Measurements from ENCODE around the gene L3MBTL4. TPM values are rescaled to one million over a fixed set of nuclear protein-coding genes. Genes with fewer than 3 reads are reported as not detected.

L3MBTL4 gene
- total RNA-seq, 1 experiment from 2014 or later: 0.87 TPM

- no peak overlapping the region for H3K4me3 ChIP-seq (ENCODE audit: low read depth in 2 of 2, low read length in 2 of 2)
- in situ Hi-C loops (cut with HindIII; ENCODE audit: low pct_unique_long_range_greater_than_20kb, low sequenced_read_pairs): no loop called here
- no peak for ATAC-seq
- intact Hi-C loops (cut with micrococcal nuclease; ENCODE audit: unreplicated experiment): no loop called here
- H3K27me3 ChIP-seq (ENCODE audit: control insufficient read depth, insufficient read depth, low read length): no peaks in the 10 kb centered on the region
- no peak for DNase-seq (ENCODE audit: low read depth, low spot score)
- H3K27ac ChIP-seq (ENCODE audit: low read length): no peak overlapping the region
- H3K9me3 ChIP-seq (ENCODE audit: control insufficient read depth, insufficient read depth, low read depth, low read length): no peaks in the 10 kb centered on the region
- H3K4me1 ChIP-seq (ENCODE audit: control insufficient read depth, insufficient read depth, low read length): no peaks in the 10 kb centered on the region
- ChIA-PET CTCF (no interaction called here), POLR2A (no interaction called here)
- no peaks in the 10 kb centered on the region for H3K36me3 ChIP-seq (ENCODE audit: control insufficient read depth, insufficient read depth, low read length)
- TF ChIP-seq CTCF (IDR thresholded peaks at IDR 0.05) (no peak), POLR2AphosphoS5 (IDR thresholded peaks at IDR 0.05; ENCODE audit: low read depth, low read length) (no peak), SIN3A (IDR thresholded peaks at IDR 0.05; ENCODE audit: borderline replicate concordance, insufficient read depth, low read depth, low read length) (no peak), REST (IDR thresholded peaks at IDR 0.05; ENCODE audit: insufficient read depth in 1 of 2, low read depth in 2 of 2, low read length in 1 of 2) (no peak), TCF7L2 (IDR thresholded peaks at IDR 0.05; ENCODE audit: low read depth, low read length) (no peak)
- BruUV-seq (replicated peaks): no TSS peak
Observed at GRCh38 chr18:6396276-6396675, 18.4 kb downstream of the L3MBTL4 start.

GRCh38 chr18:6389005-6389404, 25.7 kb downstream of the L3MBTL4 start:
- ChIA-PET CTCF (no interaction called here), POLR2A (no interaction called here)
- H3K4me1 ChIP-seq (ENCODE audit: control insufficient read depth, insufficient read depth, low read length): no peaks in the 10 kb centered on the region
- in situ Hi-C loops (cut with HindIII; ENCODE audit: low pct_unique_long_range_greater_than_20kb, low sequenced_read_pairs) (no loop called here), intact Hi-C loops (cut with micrococcal nuclease; ENCODE audit: unreplicated experiment) (no loop called here)
- no peaks in the 10 kb centered on the region for H3K9me3 ChIP-seq (ENCODE audit: control insufficient read depth, insufficient read depth, low read depth, low read length)
- TF ChIP-seq POLR2AphosphoS5 (IDR thresholded peaks at IDR 0.05; ENCODE audit: low read depth, low read length) (no peak), SIN3A (IDR thresholded peaks at IDR 0.05; ENCODE audit: borderline replicate concordance, insufficient read depth, low read depth, low read length) (no peak), CTCF (IDR thresholded peaks at IDR 0.05) (no peak), TCF7L2 (IDR thresholded peaks at IDR 0.05; ENCODE audit: low read depth, low read length) (no peak), REST (IDR thresholded peaks at IDR 0.05; ENCODE audit: insufficient read depth in 1 of 2, low read depth in 2 of 2, low read length in 1 of 2) (no peak)
- ATAC-seq (no peak), DNase-seq (ENCODE audit: low read depth, low spot score) (no peak)
- H3K36me3 ChIP-seq (ENCODE audit: control insufficient read depth, insufficient read depth, low read length): no peaks in the 10 kb centered on the region
- H3K27me3 ChIP-seq (ENCODE audit: control insufficient read depth, insufficient read depth, low read length): no peaks in the 10 kb centered on the region
- H3K27ac ChIP-seq (ENCODE audit: low read length): no peak overlapping the region
- H3K4me3 ChIP-seq (ENCODE audit: low read depth in 2 of 2, low read length in 2 of 2): no peak overlapping the region
- no TSS peak for BruUV-seq (replicated peaks)

Data from Panc1 (cell line).